HG02885 (cell line): ENCODE results near the gene C1QL4.

ENCODE experiments used
- ATAC-seq: cut with Tn5 transposase; IDR thresholded peaks from one replicate; pipeline ENCODE4 v1.9.1; 2021; ENCODE audit warnings: mild to moderate bottlenecking; ENCODE audit not compliant: unreplicated experiment, poor library complexity

C1QL4 gene

GRCh38 chr12:49348781-49349180 lies 11.8 kb upstream of the C1QL4 start:
- no peak for ATAC-seq

- ATAC-seq: peak; percentile 60
These were observed 10.6 kb upstream of the C1QL4 start for GRCh38 chr12:49347311-49348193.

- no peak for ATAC-seq
These were observed 9.8 kb upstream of the C1QL4 start, which contains the start of gene DNAJC22 for GRCh38 chr12:49346659-49347310. TSS of gene DNAJC22 (plus strand) at chr12:49346888. CDS start at chr12:49348873, 1,985 bp downstream.

GRCh38 chr12:49345825-49346658 lies 9.1 kb upstream of the C1QL4 start:
- no peak for ATAC-seq

GRCh38 chr12:49345051-49345824 lies 8.2 kb upstream of the C1QL4 start:
- no peak for ATAC-seq

GRCh38 chr12:49344486-49345050 lies 7.6 kb upstream of the C1QL4 start:
- ATAC-seq: no peak

GRCh38 chr12:49342914-49343731 lies 6.1 kb upstream of the C1QL4 start:
- no peak for ATAC-seq

GRCh38 chr12:49342066-49342913 lies 5.3 kb upstream of the C1QL4 start:
- ATAC-seq: peak; percentile 74

GRCh38 chr12:49341777-49342065 lies 4.7 kb upstream of the C1QL4 start:
- no peak for ATAC-seq

- no peak for ATAC-seq
These were observed 4.2 kb upstream of the C1QL4 start for GRCh38 chr12:49340971-49341776.

GRCh38 chr12:49340095-49340870 lies 3.3 kb upstream of the C1QL4 start:
- ATAC-seq: no peak

- no peak for ATAC-seq
These were observed 2.5 kb upstream of the C1QL4 start for GRCh38 chr12:49339464-49339861.

GRCh38 chr12:49338830-49339463 lies 2.0 kb upstream of the C1QL4 start:
- ATAC-seq: no peak

GRCh38 chr12:49335955-49336644 lies 888 bp downstream of the C1QL4 start:
- ATAC-seq: no peak

- ATAC-seq: no peak
These were observed 1.7 kb downstream of the C1QL4 start for GRCh38 chr12:49335118-49335954.
